ENCODE measurements around the gene SET. TPM values are rescaled to one million over a fixed set of nuclear protein-coding genes. Genes with fewer than 3 reads are reported as not detected.

SET gene
- total and polyA plus RNA-seq, 2 of the 13 experiments (the other 11 are each of a cell fraction or from before 2014, with no cell fraction given): 94.2 to 611 TPM

GRCh38 chr9:128723866-128724743 is 35.1 kb downstream of the SET start, which contains the start of gene ZDHHC12 (continued):
- TF ChIP-seq PHF20 (CRISPR knock-in tag; IDR thresholded peaks at IDR 0.05) (peak; percentile 88), HMGA1 (CRISPR knock-in tag; conservative IDR thresholded peaks at IDR 0.05) (no peak), TCF7L2 (IDR thresholded peaks at IDR 0.05; ENCODE audit: low read depth, low read length) (no peak), ZNF260 (CRISPR knock-in tag; IDR thresholded peaks at IDR 0.05; ENCODE audit: borderline replicate concordance, low read depth) (no peak), SKI (IDR thresholded peaks at IDR 0.05; ENCODE audit: partially characterized antibody) (no peak), STAT5B (CRISPR knock-in tag; IDR thresholded peaks at IDR 0.05) (no peak), ZZZ3 (CRISPR knock-in tag; IDR thresholded peaks at IDR 0.05; ENCODE audit: borderline replicate concordance) (no peak), NR1H2 (CRISPR knock-in tag; IDR thresholded peaks at IDR 0.05; ENCODE audit: borderline replicate concordance, low read depth) (no peak), ZFY (CRISPR knock-in tag; IDR thresholded peaks at IDR 0.05) (peak; percentile 74), ZNF354B (CRISPR knock-in tag; IDR thresholded peaks at IDR 0.05) (no peak), ZNF274 (CRISPR knock-in tag; IDR thresholded peaks at IDR 0.05) (0 out of 2 replicates have a peak, but pooled peaks have one; percentile 60), ATF7-NPFF (CRISPR knock-in tag; IDR thresholded peaks at IDR 0.05; ENCODE audit: low read depth) (peak; percentile 62; the same call in 1 of the 2 replicates), ZBTB7B (CRISPR knock-in tag; IDR thresholded peaks at IDR 0.05) (no peak), KDM1A (CRISPR knock-in tag; IDR thresholded peaks at IDR 0.05) (peak; percentile 99), MTERF4 (CRISPR knock-in tag; IDR thresholded peaks at IDR 0.05) (peak; percentile 79; the same call in 1 of the 2 replicates), E2F2 (CRISPR knock-in tag; IDR thresholded peaks at IDR 0.05; ENCODE audit: borderline replicate concordance) (no peak), ZNF605 (CRISPR knock-in tag; IDR thresholded peaks at IDR 0.05) (no peak; the same call in 1 of the 2 replicates), ISL2 (CRISPR knock-in tag; IDR thresholded peaks at IDR 0.05) (peak; percentile 60), FOXO4 (CRISPR knock-in tag; conservative IDR thresholded peaks at IDR 0.05) (no peak), KLF16 (CRISPR knock-in tag; IDR thresholded peaks at IDR 0.05) (peak in 1 of 2 experiments; percentile 48; a peak in 1 of 4 replicates), ASH2L (IDR thresholded peaks at IDR 0.05; ENCODE audit: insufficient read length, low read depth, low read length) (no peak), ZNF24 (IDR thresholded peaks at IDR 0.05) (no peak), TRIM22 (IDR thresholded peaks at IDR 0.05) (no peak), ZNF761 (CRISPR knock-in tag; conservative IDR thresholded peaks at IDR 0.05) (no peak), THAP8 (CRISPR knock-in tag; IDR thresholded peaks at IDR 0.05; ENCODE audit: borderline replicate concordance) (no peak)
